Activated naive CD8-positive, alpha-beta T cell treated with anti-CD3 and anti-CD28 coated beads, Interleukin-2, amount 50 U/mL, for 24 hours (primary cell): ENCODE results near the gene LST1.

Experiments used
- ATAC-seq: fragments of 150-1000 bp; cut with Tn5 transposase; one replicate; pipeline ENCODE4 v1.10.0; 2021
- DNase-seq: peaks from one replicate; pipeline ENCODE4 v3.0.0; 2021
- H3K27ac Mint-ChIP-seq: one replicate; pipeline ENCODE4 v1.8.0; 2021; ENCODE audit warnings: mild to moderate bottlenecking, mixed read lengths
- H3K27me3 Mint-ChIP-seq: one replicate; pipeline ENCODE4 v1.8.0; 2021; ENCODE audit warnings: mixed read lengths
- H3K36me3 Mint-ChIP-seq: one replicate; pipeline ENCODE4 v1.8.0; 2021; ENCODE audit warnings: low read depth, mixed read lengths
- H3K4me1 Mint-ChIP-seq: one replicate; pipeline ENCODE4 v1.8.0; 2021; ENCODE audit warnings: mixed read lengths
- H3K4me3 Mint-ChIP-seq: one replicate; pipeline ENCODE4 v1.8.0; 2021; ENCODE audit warnings: mild to moderate bottlenecking, moderate library complexity, mixed read lengths
- H3K9me3 Mint-ChIP-seq: one replicate; pipeline ENCODE4 v1.8.0; 2021; ENCODE audit warnings: mixed read lengths

LST1 gene

DNA sequence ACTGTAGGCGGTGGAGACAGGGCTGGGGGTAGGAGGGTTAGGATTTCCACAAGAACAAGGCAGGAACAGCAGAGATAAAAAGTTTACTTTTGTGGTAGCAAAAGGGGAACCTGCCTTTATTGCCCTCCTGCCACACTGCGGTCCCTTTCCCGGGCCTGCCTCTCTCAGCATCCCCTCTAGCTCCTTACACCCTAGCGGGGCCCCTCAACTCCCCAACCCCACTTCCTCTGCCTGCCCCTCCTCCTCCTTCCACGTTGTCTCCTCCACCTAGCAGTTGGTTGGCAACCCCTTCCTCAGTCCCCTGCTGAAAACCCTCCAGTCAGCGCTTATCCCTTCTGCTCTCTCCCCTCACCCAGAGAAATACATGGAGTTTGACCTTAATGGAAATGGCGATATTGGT lies 29.7 kb downstream of the LST1 start:
- Mint-ChIP-seq H3K9me3 (no peaks in the 10 kb centered on the region), H3K27me3 (no peaks in the 10 kb centered on the region), H3K4me3 (peak overlapping the region; percentile 90), H3K36me3 (peaks cover 20% of the 10 kb centered on the region), H3K4me1 (peaks cover 51% of the 10 kb centered on the region), H3K27ac (peak overlapping the region; percentile 94)
- DNase-seq (peak; percentile 61), ATAC-seq (no peak)

- ATAC-seq = no peak
- peaks cover 30% of the 10 kb centered on the region for H3K36me3 Mint-ChIP-seq
- no peak for DNase-seq
- H3K9me3 Mint-ChIP-seq = no peaks in the 10 kb centered on the region
- peak overlapping the region; percentile 90 for H3K4me3 Mint-ChIP-seq
- no peaks in the 10 kb centered on the region for H3K27me3 Mint-ChIP-seq
- peaks cover 56% of the 10 kb centered on the region for H3K4me1 Mint-ChIP-seq
- H3K27ac Mint-ChIP-seq = peak overlapping the region; percentile 94
These were observed 30.9 kb downstream of the LST1 start for GRCh38 chr6:31617010-31617409.

DNA sequence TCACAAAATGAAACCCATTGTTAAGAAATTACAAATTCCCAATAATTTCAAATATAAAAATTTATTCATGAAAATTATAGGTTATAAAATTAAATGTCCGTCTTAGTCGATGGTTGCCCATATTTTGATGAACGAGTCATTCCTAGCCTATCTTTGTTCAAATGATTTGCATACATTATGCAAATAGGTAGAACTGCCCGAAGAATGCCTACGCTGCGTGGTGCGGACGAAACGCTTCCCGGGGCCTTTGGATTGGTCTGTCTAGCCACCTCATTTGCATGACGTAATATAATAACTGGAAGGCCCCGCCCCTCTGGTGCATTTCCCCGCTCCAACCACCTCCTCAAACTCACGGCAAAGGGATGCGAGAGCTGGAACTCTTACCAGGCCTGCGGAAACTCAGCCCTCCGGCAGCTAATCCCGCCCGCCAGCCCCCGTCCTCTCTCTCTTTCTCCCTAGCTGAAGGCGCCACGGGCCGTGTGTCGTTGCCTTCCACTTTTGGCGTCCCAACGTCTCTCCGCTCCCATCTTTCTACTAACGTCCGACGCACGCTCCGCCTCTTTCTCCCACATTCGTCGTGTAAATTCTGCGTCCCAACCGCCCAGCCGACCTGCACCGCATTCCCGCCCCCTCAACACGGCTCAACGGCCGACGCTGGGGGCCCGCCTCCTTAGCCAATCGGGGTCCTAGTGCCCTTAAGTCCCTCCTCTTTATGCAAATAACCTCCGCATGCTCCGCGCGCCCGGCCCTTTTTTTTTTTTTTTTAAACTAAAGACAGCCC lies 33.9 kb downstream of the LST1 start:
- no peaks in the 10 kb centered on the region for H3K27me3 Mint-ChIP-seq
- H3K36me3 Mint-ChIP-seq = peaks cover 53% of the 10 kb centered on the region
- peaks cover 61% of the 10 kb centered on the region for H3K4me1 Mint-ChIP-seq

DNA sequence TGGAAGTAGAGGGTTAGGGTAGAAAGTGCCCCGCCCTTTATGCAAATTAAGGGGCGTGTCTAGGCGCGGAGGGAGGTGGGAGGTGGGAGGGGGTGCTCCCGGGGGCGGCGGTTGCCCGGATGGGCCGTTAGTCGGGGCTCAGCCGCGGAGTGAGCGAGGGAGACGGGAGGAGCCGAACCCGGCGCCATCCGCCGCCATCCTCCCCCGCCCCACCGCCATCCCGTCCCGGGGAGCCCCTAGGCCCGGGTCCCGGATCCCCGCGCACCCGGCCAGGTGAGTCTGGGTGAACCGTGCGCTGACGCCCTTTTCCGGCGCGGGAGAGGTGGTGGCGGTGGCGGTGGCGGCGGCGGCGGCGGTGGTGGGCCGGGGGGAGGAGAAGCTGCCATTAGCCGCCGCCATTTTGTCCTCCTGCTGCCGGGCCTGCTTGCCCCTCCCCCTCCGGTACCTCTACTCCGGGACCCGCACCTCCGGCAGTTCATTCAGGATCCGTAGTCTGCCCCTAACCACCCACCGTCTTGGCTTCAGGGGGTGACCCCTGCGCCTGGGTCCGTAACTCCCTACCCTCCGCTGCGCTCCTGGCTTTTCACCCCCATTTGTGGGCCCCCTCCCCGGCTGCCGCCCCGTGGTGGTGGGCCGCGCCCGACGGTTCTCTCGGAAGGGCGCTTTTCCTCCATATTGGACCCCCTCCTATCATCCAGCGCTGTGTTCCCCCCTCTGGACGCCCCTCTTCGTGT lies 34.7 kb downstream of the LST1 start, which contains the start of gene PRRC2A:
PRRC2A (plus strand) TSS at position 130 of the 734 bp plus-strand sequence. CDS start 2,075 bp downstream, outside the sequence.
- H3K36me3 Mint-ChIP-seq = peaks cover 60% of the 10 kb centered on the region
- peaks cover 53% of the 10 kb centered on the region for H3K4me1 Mint-ChIP-seq
- peak; percentile 97 for DNase-seq
- H3K4me3 Mint-ChIP-seq = peak within 1 kb of the TSS; percentile 96
- H3K27ac Mint-ChIP-seq = peak within 1 kb of the TSS; percentile 99
- H3K9me3 Mint-ChIP-seq = no peaks in the 10 kb centered on the region
- H3K27me3 Mint-ChIP-seq = no peaks in the 10 kb centered on the region
- ATAC-seq = peak; percentile 70

More for the DNA sequence above, 33.9 kb downstream of the LST1 start:
- ATAC-seq (peak; percentile 82), DNase-seq (peak; percentile 96)
- peak overlapping the region; percentile 96 for H3K4me3 Mint-ChIP-seq
- no peaks in the 10 kb centered on the region for H3K9me3 Mint-ChIP-seq
- peak overlapping the region; percentile 99 for H3K27ac Mint-ChIP-seq

DNA sequence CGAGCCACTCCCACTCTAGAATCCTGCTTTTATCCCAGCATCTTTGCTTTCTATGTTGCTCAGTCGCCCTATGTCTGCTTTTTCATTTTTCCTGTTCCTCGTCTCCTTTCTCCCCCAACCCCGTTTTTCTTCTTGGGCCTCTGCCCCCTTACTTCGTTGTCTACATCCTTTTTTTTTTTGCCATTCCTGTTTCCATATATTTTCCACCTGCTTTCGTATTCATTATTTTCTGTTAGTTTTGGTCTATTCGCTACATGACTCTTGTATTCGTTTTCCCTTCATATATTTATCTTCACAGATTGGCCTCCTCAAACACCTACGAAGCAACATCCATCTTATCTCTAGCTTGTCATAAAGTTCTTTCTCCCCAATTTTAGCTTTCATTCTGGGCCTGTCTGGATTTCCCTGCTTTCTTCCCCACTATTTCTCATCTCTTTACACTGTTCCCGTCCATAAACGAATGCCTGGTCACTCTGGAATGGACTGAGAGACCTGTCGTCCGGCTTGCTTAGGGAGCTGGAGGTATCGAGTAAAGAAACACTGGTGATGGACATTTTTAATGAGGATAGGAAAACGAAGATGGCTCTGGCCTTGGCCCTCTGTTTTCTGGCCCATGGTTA lies 35.4 kb downstream of the LST1 start:
- H3K27me3 Mint-ChIP-seq = no peaks in the 10 kb centered on the region
- DNase-seq (no peak), ATAC-seq (no peak)
- H3K36me3 Mint-ChIP-seq = peaks cover 67% of the 10 kb centered on the region
- no peaks in the 10 kb centered on the region for H3K9me3 Mint-ChIP-seq
- H3K4me1 Mint-ChIP-seq = peaks cover 46% of the 10 kb centered on the region
- H3K27ac Mint-ChIP-seq = peak overlapping the region; percentile 96
- H3K4me3 Mint-ChIP-seq = peak overlapping the region; percentile 96

DNA sequence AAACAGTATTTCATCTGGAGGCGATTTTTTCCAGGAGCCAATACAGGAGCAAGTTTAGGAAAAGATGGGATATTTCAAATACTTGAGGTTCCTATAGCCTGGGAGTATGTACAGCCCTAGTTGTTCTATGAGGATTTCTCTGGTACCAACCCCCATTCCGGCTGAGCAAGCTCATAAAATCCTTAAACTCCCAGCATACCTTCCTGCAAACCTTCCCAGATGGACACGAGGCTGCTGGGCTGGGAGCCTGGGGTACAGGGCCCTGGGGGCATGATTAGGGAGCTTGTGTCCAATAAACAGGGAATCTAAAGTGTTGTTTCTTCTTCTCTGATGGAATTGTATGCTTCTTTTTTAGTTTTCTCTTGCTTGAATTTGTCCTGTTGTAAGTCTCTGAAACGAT lies 35.9 kb downstream of the LST1 start:
- Mint-ChIP-seq H3K9me3 (no peaks in the 10 kb centered on the region), H3K4me1 (peaks cover 43% of the 10 kb centered on the region), H3K4me3 (peak overlapping the region; percentile 96), H3K27me3 (no peaks in the 10 kb centered on the region), H3K27ac (peak overlapping the region; percentile 96), H3K36me3 (peaks cover 66% of the 10 kb centered on the region)
- no peak for DNase-seq
- ATAC-seq = no peak

GRCh38 chr6:31622684-31623091 lies 36.6 kb downstream of the LST1 start:
- Mint-ChIP-seq H3K27me3 (no peaks in the 10 kb centered on the region), H3K36me3 (peaks cover 72% of the 10 kb centered on the region), H3K9me3 (no peaks in the 10 kb centered on the region), H3K27ac (peak overlapping the region; percentile 96), H3K4me3 (peak overlapping the region; percentile 96), H3K4me1 (peaks cover 40% of the 10 kb centered on the region)
- no peak for DNase-seq
- no peak for ATAC-seq

- Mint-ChIP-seq H3K9me3 (no peaks in the 10 kb centered on the region), H3K36me3 (peaks cover 80% of the 10 kb centered on the region), H3K4me3 (no peak overlapping the region), H3K4me1 (peaks cover 33% of the 10 kb centered on the region), H3K27me3 (no peaks in the 10 kb centered on the region), H3K27ac (peak overlapping the region; percentile 33)
- DNase-seq (no peak), ATAC-seq (no peak)
These were observed 38.0 kb downstream of the LST1 start for GRCh38 chr6:31624070-31624469.

DNA sequence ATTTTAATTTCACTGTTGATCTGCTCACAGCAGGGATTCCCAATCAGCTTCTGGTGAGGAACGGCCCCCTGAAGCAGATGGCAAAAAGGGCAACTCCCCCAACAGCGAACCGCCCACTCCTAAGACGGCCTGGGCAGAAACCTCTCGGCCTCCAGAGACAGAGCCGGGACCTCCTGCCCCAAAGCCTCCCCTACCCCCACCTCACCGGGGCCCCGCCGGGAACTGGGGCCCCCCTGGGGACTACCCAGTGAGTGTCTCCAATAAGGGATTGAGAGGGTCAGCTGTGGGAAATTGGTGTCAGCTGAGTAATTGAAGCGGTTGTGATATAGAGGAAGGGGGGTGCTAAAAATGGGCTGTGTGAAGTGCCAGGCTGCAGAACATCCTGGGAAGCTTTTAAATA lies 40.9 kb downstream of the LST1 start:
- no peaks in the 10 kb centered on the region for H3K9me3 Mint-ChIP-seq
- no peaks in the 10 kb centered on the region for H3K27me3 Mint-ChIP-seq
- no peak for DNase-seq
- peaks cover 79% of the 10 kb centered on the region for H3K36me3 Mint-ChIP-seq
- no peak overlapping the region for H3K27ac Mint-ChIP-seq
- no peak for ATAC-seq
- no peak overlapping the region for H3K4me3 Mint-ChIP-seq
- H3K4me1 Mint-ChIP-seq = peaks cover 19% of the 10 kb centered on the region

DNA sequence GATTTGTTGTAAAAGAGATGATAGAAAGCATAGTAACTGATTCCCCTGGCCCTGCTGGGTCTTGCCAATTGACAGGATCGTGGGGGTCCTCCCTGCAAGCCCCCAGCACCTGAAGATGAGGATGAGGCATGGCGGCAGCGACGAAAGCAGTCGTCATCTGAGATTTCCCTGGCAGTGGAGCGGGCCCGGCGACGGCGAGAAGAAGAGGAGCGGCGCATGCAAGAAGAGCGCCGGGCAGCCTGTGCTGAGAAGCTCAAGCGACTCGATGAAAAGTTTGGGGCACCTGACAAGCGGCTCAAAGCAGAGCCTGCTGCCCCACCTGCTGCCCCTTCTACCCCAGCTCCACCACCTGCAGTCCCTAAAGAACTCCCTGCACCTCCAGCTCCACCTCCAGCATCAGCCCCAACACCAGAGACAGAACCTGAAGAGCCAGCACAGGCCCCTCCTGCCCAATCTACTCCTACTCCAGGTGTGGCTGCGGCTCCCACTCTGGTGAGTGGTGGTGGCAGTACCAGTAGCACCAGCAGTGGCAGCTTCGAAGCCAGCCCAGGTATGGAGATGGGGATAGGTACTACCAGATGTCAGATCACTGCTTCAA lies 41.7 kb downstream of the LST1 start:
- ATAC-seq (no peak), DNase-seq (no peak)
- Mint-ChIP-seq H3K27ac (no peak overlapping the region), H3K36me3 (peaks cover 73% of the 10 kb centered on the region), H3K9me3 (no peaks in the 10 kb centered on the region), H3K4me3 (no peak overlapping the region), H3K4me1 (peaks cover 11% of the 10 kb centered on the region), H3K27me3 (no peaks in the 10 kb centered on the region)

GRCh38 chr6:31629014-31629413 lies 42.9 kb downstream of the LST1 start:
- ATAC-seq (no peak), DNase-seq (no peak)
- H3K36me3 Mint-ChIP-seq = peaks cover 68% of the 10 kb centered on the region
- H3K9me3 Mint-ChIP-seq = no peaks in the 10 kb centered on the region
- H3K4me3 Mint-ChIP-seq = no peak overlapping the region
- no peaks in the 10 kb centered on the region for H3K27me3 Mint-ChIP-seq
- peaks cover 3% of the 10 kb centered on the region for H3K4me1 Mint-ChIP-seq
- peak overlapping the region; percentile 59 for H3K27ac Mint-ChIP-seq

DNA sequence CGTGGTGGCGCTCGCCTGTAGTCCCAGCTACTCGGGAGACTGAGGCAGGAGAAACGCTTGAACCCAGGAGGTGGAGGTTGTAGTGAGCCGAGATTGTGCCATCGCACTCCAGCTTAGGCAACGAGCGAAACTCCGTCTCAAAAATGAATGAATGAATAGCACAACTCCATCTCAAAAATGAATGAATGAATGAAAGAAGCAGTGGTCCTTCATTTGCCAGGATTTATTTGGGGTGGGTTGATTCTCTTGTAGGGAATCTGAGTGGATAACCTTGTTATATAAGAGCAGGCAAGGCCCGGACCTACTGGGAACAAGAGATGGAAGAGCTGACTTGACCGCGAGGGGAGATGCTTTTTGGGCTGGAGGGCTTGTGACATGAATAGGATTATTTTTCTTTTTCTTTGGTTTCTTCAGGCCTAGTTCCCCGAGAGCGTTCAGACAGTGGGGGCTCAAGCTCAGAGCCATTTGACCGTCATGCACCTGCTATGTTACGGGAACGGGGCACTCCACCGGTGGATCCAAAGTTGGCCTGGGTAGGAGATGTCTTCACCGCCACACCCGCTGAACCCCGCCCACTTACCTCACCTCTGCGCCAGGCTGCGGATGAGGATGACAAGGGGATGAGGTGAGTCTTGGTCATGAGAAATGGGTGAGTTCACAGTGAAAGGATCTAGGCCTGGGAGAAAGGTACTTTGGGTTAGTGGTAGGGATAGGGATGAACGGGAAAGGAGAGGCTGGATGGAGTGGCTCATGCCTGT lies 44.3 kb downstream of the LST1 start:
- no peak for ATAC-seq
- peaks cover 68% of the 10 kb centered on the region for H3K36me3 Mint-ChIP-seq
- no peak for DNase-seq
- H3K27ac Mint-ChIP-seq = no peak overlapping the region
- no peak overlapping the region for H3K4me3 Mint-ChIP-seq
- H3K4me1 Mint-ChIP-seq = peaks cover 3% of the 10 kb centered on the region
- H3K9me3 Mint-ChIP-seq = no peaks in the 10 kb centered on the region
- no peaks in the 10 kb centered on the region for H3K27me3 Mint-ChIP-seq

- Mint-ChIP-seq H3K27ac (no peak overlapping the region), H3K27me3 (no peaks in the 10 kb centered on the region), H3K9me3 (no peaks in the 10 kb centered on the region), H3K4me3 (no peak overlapping the region), H3K4me1 (peaks cover 3% of the 10 kb centered on the region), H3K36me3 (peaks cover 63% of the 10 kb centered on the region)
- ATAC-seq (no peak), DNase-seq (no peak)
These were observed 45.1 kb downstream of the LST1 start for GRCh38 chr6:31631209-31631608.
